NCI-H1694 (cell line): ENCODE data around the gene LAG3.

Experiments used
- DNase-seq: peaks from one replicate; lab custom pipeline; 2025; lab: John Stamatoyannopoulos, UW

Gene LAG3

GRCh38 chr12:6824085-6824775 is 51.9 kb downstream of the LAG3 start:
- DNase-seq, result no peak

GRCh38 chr12:6824901-6825381 is 52.6 kb downstream of the LAG3 start:
- DNase-seq, result no peak

DNA sequence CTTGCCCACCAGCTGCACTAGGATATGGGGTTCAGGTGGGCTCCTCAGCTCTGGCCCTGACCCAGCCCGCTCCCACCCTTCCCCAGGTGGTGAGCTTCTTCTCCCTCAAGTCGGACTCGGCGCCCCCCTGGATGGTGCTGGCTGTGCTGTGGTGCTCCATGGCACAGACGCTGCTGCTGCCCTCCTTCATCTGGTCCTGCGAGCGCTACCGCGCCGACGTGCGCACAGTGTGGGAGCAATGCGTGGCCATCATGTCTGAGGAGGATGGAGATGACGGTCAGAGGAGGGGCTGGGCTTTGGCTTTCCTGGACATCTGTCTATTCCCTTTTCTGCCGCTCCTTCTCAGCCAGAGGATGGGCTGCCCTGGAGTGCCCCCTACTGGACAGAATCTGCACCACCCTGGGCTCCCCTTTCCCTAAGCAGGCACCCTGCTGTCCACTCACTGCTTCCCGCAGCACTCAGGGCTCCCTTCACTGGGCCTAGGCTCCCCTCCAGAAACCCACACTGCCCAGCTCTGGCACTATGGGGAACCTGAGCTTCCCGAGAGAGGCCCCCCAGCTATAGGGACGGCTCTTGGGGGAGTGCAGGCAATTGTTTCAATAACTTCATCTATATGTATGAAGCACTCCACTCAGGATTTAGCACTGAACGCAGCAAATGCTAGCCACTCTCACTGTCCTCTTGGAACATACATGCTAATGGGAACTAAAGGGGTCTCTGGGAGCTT is 53.2 kb downstream of the LAG3 start:
- peak; percentile 90 for DNase-seq

DNA sequence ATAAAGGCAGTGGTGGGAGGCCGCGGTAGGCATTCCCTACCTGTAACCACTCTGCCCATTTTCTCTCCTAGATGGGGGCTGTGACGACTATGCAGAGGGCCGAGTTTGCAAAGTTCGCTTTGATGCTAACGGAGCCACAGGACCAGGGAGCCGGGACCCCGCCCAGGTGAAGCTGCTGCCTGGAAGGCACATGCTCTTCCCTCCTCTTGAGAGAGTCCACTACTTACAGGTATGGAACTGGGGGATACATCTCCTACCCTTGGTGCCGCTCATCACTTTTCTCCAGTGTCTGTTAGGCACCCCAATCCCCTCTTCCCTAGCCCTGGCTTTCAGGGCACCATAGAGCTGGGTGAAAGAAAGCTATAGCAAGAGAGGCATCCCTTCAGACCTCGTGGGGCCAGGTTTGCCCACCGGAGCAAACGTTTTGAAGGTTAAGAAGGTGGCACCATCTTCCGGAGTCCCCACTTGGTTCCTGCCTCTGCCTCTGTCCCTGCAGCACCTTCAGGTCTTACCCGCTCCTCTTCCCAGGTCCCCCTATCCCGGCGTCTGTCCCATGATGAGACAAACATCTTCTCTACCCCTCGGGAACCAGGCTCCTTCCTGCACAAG is 53.9 kb downstream of the LAG3 start:
- no peak for DNase-seq

DNA sequence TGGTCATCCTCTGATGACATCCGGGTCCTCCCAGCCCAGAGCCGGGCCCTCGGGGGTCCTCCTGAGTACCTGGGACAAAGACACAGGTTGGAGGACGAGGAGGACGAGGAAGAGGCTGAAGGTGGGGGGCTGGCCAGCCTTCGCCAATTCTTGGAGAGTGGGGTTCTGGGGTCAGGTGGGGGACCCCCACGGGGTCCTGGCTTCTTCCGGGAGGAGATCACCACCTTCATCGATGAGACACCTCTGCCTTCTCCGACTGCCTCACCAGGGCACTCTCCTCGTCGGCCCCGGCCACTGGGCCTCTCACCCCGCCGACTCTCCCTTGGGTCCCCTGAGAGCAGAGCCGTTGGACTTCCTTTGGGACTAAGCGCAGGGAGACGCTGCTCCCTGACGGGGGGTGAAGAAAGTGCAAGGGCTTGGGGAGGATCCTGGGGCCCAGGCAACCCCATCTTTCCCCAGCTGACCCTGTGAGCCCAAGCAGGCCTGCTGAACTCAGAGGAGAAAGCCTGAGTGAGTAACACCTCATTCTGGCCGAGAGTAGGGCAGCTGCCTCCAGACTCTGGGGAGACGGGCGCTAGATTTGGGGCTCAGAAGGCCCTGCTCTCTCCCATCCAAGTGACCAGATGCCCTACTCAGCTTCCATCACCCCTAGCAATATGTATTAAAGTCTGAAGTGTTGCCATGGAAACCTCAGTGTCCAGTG is 54.6 kb downstream of the LAG3 start:
- DNase-seq, result no peak

DNA sequence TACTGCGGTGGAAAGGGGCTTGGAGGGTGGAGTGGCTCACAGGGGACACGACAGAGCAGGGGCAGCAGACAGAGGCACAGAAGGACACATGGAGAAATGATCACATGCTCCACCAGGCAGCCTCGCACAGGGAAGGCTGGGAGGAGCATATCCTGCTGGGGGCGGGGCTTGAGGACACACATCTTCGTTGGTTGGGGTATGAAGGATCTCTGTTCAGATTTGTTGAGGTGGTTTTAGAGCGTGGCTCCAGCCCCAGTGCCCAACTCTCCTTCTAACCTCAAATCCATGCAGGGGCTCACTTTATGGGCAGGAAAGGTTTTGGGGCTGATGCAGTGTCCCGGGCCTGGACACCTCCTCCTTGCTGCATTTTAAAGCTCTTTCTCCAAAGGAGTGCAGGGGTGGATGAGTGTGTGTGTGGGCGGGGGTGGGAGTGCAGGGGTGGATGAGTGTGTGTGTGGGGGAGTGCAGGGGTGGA is 55.2 kb downstream of the LAG3 start:
- DNase-seq, result peak; percentile 96
